ENCODE data around the gene GOLGA7B.

Gene GOLGA7B

GRCh38 chr10:97869091-97870042, 19.7 kb downstream of the GOLGA7B start:
- peak; percentile 42 to 85 for DNase-seq

- DNase-seq: no peak
These were observed 21.3 kb downstream of the GOLGA7B start for GRCh38 chr10:97870990-97871389.

GRCh38 chr10:97873569-97873968, 23.9 kb downstream of the GOLGA7B start:
- DNase-seq: no peak

GRCh38 chr10:97874332-97874731, 24.7 kb downstream of the GOLGA7B start:
- no peak for DNase-seq

GRCh38 chr10:97875391-97875790, 25.7 kb downstream of the GOLGA7B start:
- no peak for DNase-seq

GRCh38 chr10:97876402-97876801, 26.8 kb downstream of the GOLGA7B start:
- no peak for DNase-seq

- DNase-seq: no peak
These were observed 29.6 kb downstream of the GOLGA7B start for GRCh38 chr10:97879241-97879640.

- no peak for DNase-seq
These were observed 30.5 kb downstream of the GOLGA7B start for GRCh38 chr10:97880109-97880508.

GRCh38 chr10:97882142-97883091, 32.8 kb downstream of the GOLGA7B start:
- no peak for DNase-seq

GRCh38 chr10:97883092-97883485, 33.4 kb downstream of the GOLGA7B start:
- no peak for DNase-seq

- DNase-seq: no peak
These were observed 36.6 kb downstream of the GOLGA7B start for GRCh38 chr10:97886286-97886685.

- DNase-seq: no peak
These were observed 37.8 kb downstream of the GOLGA7B start for GRCh38 chr10:97887399-97887798.

GRCh38 chr10:97888134-97888533, 38.5 kb downstream of the GOLGA7B start:
- no peak for DNase-seq

GRCh38 chr10:97888641-97889262, 39.1 kb downstream of the GOLGA7B start:
- DNase-seq: peak in 1 of 2 experiments; percentile 49

- DNase-seq: no peak
These were observed 40.0 kb downstream of the GOLGA7B start for GRCh38 chr10:97889461-97890265.

GRCh38 chr10:97891497-97892167, 42.0 kb downstream of the GOLGA7B start:
- no peak for DNase-seq

GRCh38 chr10:97892506-97892905, 42.9 kb downstream of the GOLGA7B start:
- DNase-seq: no peak

- no peak for DNase-seq
These were observed 43.3 kb downstream of the GOLGA7B start for GRCh38 chr10:97892939-97893338.

- DNase-seq: no peak
These were observed 44.4 kb downstream of the GOLGA7B start for GRCh38 chr10:97894092-97894491.

- no peak for DNase-seq
These were observed 45.4 kb downstream of the GOLGA7B start for GRCh38 chr10:97895084-97895483.

- DNase-seq: no peak
These were observed 46.3 kb downstream of the GOLGA7B start for GRCh38 chr10:97895915-97896314.

All from NCI-H446 (cell line).